GM21576 (cell line): ENCODE data around the gene TMEM186.
"Not testable (repeated sequence)": the region's sequence is repeated elsewhere in the genome, so short reads cannot be mapped to it uniquely, and the experiment has no call there.

ENCODE experiments used
- ATAC-seq: cut with Tn5 transposase; IDR thresholded peaks from one replicate; pipeline ENCODE4 v1.9.1; 2021; ENCODE audit warnings: mild to moderate bottlenecking, moderate library complexity; ENCODE audit not compliant: unreplicated experiment

Gene TMEM186

GRCh38 chr16:8812162-8812843, 14.9 kb upstream of the TMEM186 start:
- ATAC-seq: no peak

GRCh38 chr16:8808613-8809353, 11.3 kb upstream of the TMEM186 start:
- no peak for ATAC-seq

DNA sequence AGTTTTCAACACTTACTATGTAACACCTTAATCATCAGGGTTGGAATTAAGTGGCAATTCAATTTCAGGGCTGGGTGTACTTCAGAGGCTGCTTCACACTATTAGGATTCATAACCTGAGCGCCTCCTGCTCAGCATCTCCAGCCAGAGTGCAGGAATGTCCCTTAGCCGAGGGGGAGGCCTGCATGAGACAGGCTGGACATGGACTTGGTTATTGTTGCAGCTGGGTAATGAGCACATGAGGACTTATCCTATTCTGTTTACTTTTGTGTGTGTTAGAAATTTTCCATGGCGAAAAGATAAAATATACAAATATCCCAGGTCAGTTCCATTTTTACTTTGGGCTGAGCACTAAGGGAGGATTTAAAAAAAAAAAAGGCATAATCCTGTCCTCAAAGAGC, 10.6 kb upstream of the TMEM186 start:
- no peak for ATAC-seq

GRCh38 chr16:8807189-8807588, 9.8 kb upstream of the TMEM186 start:
- ATAC-seq: no peak

DNA sequence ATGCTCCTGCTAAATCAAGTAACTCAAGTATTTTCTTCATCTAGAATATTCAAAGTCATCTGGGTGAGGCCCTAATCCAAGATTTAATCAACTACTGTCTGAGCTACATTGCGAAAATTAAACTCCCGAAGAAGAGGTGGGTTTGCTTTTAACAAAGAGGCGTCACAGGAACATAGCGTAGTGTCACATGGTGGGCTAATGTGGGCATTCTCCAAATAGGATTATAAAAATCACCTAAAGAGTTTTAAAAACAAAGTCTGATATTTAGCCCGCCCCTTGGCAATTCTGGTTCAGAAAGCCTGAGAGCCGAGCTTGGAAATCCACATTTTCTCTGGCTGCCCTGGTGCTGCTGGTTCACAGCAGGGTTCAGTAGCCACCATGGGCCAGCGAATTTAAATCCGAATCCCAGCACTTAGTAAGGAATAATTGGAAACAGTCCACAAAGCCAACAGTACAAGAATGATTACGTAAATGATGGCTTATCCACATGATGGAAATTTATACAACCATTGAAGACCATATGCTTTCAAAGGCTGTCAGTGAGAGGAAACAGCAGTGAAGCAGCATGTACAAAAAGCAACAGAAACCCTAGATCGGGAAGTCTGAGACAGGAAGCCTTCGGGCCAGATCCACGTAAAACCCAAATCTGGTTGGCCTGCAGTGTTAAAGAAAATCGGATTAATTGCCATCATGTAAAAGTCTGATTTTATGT, 9.0 kb upstream of the TMEM186 start:
- no peak for ATAC-seq

- no peak for ATAC-seq
These were observed 6.9 kb upstream of the TMEM186 start for GRCh38 chr16:8804313-8804712.

DNA sequence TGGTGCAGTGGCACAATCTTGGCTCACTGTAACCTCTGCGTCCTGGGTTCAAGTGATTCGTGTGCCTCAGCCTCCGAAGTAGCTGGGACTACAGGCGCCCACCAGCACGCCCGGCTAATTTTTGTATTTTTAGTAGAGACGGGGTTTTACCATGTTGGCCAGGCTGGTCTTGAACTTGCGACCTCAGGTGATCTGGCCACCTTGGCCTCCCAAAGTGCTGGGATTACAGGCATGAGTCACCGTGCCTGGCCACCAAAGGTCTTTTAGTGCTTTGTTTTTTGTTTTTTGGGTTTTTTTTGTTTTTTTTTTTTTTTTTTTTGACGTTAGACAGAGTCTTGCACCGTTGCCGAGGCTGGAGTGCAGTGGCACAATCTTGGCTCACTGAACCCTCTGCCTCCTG, 6.3 kb upstream of the TMEM186 start:
- ATAC-seq: not testable (repeated sequence)

GRCh38 chr16:8801701-8802100, 4.3 kb upstream of the TMEM186 start:
- no peak for ATAC-seq

- ATAC-seq: no peak
These were observed 1.2 kb upstream of the TMEM186 start for GRCh38 chr16:8798535-8799157.

DNA sequence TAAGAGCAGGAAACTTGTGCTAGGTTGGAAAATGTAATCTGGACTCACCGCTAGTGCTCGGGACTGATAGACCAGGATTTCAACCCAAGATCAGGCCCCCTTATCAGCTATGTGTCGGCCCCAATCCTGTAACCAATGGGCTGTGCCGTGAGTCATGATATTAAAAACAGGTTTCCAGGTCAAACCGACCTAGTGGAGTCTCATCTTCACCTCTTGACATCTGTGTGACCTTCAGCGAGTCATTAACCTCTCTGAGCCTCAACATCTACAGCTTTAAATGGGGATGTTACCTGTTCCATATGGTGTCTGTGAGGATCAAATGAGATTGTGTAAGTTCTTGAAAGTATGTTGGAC, 712 bp upstream of the TMEM186 start:
- ATAC-seq: no peak

GRCh38 chr16:8796469-8797363, 723 bp downstream of the TMEM186 start:
- no peak for ATAC-seq

- ATAC-seq: no peak
These were observed 1.6 kb downstream of the TMEM186 start for GRCh38 chr16:8795818-8796217.

DNA sequence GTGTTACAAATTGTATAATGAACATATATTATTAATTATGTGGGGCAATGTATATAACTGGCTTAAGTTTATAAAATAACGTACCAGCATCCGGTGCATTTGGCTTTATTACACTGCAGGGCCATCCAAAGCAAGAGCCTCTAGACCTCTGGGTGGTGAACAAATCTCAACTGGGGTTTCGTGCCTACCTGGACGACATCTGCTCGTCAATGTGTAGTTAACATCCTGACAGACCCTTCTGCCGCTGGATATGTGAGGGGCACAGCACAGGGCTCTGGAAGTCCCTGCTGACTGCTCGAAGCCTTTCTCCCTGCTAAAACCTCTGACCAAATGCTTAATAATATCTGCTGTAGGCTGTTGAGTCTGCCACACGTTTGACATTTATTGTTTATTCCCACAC, 2.3 kb downstream of the TMEM186 start:
- ATAC-seq: no peak

- ATAC-seq: no peak
These were observed 8.8 kb downstream of the TMEM186 start for GRCh38 chr16:8788578-8789172.

DNA sequence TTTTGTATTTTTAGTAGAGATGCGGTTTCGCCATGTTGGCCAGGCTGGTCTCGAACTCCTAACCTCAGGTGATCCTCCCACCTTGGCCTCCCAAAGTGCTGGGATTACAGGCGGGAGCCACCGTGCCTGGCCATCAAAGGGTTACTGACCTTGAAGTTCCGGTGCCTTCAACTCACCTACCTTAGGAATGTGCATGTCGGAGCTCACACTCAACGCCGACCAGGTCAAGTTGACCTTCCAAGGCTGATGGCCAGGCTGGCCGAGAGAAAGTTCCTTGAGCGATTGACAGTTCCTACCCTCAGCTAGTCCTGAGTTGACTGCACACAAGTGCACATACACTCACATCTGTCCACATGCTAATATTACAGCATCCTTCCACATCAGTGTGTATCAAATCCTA, 11.1 kb downstream of the TMEM186 start:
- ATAC-seq: not testable (repeated sequence)

DNA sequence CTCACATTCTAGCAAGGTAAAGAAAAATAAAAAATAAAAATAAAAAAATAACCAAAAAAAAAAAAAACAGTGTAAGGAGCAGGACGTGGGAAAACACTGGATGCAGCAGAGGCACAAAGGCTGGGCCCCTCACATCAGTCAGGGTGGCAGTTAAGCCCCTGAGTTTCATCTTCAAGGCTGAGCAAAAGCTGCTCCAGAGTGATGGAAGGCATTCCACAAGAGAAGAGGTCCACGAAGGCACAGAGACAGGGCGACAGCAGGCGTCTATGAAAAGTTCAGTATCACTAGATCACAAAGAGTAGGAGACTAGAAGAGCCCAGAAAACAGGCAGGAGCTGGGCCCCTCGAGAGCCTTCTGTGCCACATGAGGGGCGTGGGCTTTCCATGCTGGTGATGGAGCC, 12.0 kb downstream of the TMEM186 start:
- ATAC-seq: no peak

- no peak for ATAC-seq
These were observed 14.8 kb downstream of the TMEM186 start for GRCh38 chr16:8782673-8783072.

- no peak for ATAC-seq
These were observed 15.6 kb downstream of the TMEM186 start for GRCh38 chr16:8781797-8782196.

DNA sequence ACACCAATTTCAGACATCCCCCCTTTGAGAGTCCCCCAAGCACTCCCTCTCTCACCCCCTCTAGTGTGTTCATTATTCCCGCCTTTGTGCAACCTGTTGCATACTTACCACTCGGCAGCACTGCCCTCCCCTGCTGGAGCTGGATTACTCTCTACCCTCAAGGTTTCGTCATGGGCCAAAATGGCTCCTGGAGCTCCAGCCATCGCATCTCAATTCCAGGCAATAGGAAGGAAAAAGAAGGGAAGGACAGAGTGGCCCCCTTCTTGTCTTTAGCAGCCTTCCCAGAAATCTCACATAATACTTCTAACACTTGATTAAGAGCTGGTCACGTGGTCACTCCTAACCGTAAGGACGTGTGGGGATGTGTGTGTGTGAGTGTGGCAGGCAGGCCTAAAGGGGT, 20.2 kb downstream of the TMEM186 start:
- ATAC-seq: no peak

GRCh38 chr16:8776129-8776584, 21.3 kb downstream of the TMEM186 start:
- no peak for ATAC-seq
